GM12891 (cell line): Measurements from ENCODE around the gene PTPRD.

Source experiments
- PAX5 ChIP-seq: IDR thresholded peaks from 2 replicates; pipeline ENCODE4 v1.6.1; 2011; ENCODE audit warnings: low read length, moderate library complexity, mild to moderate bottlenecking; ENCODE audit not compliant: insufficient read depth, severe bottlenecking
- POLR2A ChIP-seq: IDR thresholded peaks from 2 replicates; pipeline ENCODE4 v1.6.1; 2011; ENCODE audit warnings: low read depth, low read length, control low read depth
- POLR2AphosphoS5 ChIP-seq: IDR thresholded peaks from 2 replicates; pipeline ENCODE4 v1.6.1; 2011; ENCODE audit warnings: low read depth, low read length, control low read depth
- SPI1 ChIP-seq: IDR thresholded peaks from 2 replicates; pipeline ENCODE4 v1.6.1; 2011; ENCODE audit warnings: low read depth, low read length, control low read depth
- TAF1 ChIP-seq: IDR thresholded peaks from 2 replicates; pipeline ENCODE4 v1.6.1; 2011; ENCODE audit warnings: low read depth, low read length, control low read depth

DNA sequence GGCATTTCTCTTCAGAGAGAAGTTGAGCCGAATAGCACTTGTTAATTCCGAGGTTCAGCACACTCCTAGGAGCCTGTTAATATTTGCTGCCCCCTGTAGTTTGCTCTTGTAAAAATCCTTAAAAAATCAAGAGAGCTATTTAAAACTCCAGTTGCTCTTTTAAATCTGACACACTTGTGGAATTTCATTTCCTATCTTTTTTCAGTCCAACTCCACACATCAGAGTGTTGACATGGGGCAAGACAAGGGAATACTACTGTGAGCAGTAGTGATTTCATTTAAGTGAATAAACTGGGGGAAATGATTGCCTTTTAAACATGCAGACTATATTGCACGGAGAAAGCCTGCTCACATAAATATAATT lies 1717.0 kb downstream of the PTPRD start:
- no peak for TF ChIP-seq POLR2AphosphoS5
- TF ChIP-seq TAF1: no peak
- TF ChIP-seq SPI1: no peak
- no peak for TF ChIP-seq PAX5
- no peak for TF ChIP-seq POLR2A
